Tibial artery (tissue), 4 donors: ENCODE measurements around the gene IRGC.
"Not testable (repeated sequence)": the region's sequence is repeated elsewhere in the genome, so short reads cannot be mapped to it uniquely, and the experiment has no call there.

ENCODE experiments used
- DNase-seq, 2 donors: peaks; one replicate each; pipeline ENCODE4 v3.0.0-alpha.2; 2019
- H3K27ac ChIP-seq, 2 donors: fragments of 200-600 bp; sonication (generic) in 1 of 2; 1 replicate in 1 of 2; 2 replicates in 1 of 2; pipeline ENCODE4 v1.5.1; 2018 to 2019; ENCODE audit warnings: mild to moderate bottlenecking in 1 of 2
- H3K27me3 ChIP-seq, 2 donors: fragments of 200-600 bp; sonication (generic) in 1 of 2; one replicate each; pipeline versions ENCODE4 v1.5.1 to v1.6.0; 2016 to 2019
- H3K36me3 ChIP-seq, 3 donors: fragments of 200-600 bp; sonication (generic) in 2 of 3; one replicate each; pipeline ENCODE4 v1.5.1; 2016 to 2019; ENCODE audit warnings: mild to moderate bottlenecking in 2 of 3
- H3K4me1 ChIP-seq, 4 donors: fragments of 200-600 bp; sonication (generic) in 2 of 4; 1 replicate in 3 of 4; 2 replicates in 1 of 4; pipeline ENCODE4 v1.5.1; 2016 to 2019
- H3K4me3 ChIP-seq, 2 donors: fragments of 200-600 bp; sonication (generic) in 1 of 2; 1 replicate in 1 of 2; 2 replicates in 1 of 2; pipeline ENCODE4 v1.5.1; 2018 to 2019; ENCODE audit warnings: mild to moderate bottlenecking in 2 of 2
- H3K9me3 ChIP-seq, 3 donors: fragments of 200-600 bp; sonication (generic) in 1 of 3; one replicate each; pipeline ENCODE4 v1.5.1; 2016 to 2019
- intact Hi-C: fragments of 100-400 bp; cut with DNase I; formaldehyde crosslinking; loops from one replicate; pipeline ENCODE4 v1.15.0; 2023; ENCODE audit warnings: low total_unique reads
- TF ChIP-seq, protein P1 (sequence below), 2 experiments: fragments of 200-600 bp in 1 of 2; fragments of 450-650 bp in 1 of 2; IDR thresholded peaks; one replicate each; pipeline ENCODE4 v1.5.1; 2017 to 2019; ENCODE audit warnings: antibody characterized with exemption in 2 of 2, mild to moderate bottlenecking in 1 of 2, moderate library complexity in 1 of 2

The IRGC gene

DNA sequence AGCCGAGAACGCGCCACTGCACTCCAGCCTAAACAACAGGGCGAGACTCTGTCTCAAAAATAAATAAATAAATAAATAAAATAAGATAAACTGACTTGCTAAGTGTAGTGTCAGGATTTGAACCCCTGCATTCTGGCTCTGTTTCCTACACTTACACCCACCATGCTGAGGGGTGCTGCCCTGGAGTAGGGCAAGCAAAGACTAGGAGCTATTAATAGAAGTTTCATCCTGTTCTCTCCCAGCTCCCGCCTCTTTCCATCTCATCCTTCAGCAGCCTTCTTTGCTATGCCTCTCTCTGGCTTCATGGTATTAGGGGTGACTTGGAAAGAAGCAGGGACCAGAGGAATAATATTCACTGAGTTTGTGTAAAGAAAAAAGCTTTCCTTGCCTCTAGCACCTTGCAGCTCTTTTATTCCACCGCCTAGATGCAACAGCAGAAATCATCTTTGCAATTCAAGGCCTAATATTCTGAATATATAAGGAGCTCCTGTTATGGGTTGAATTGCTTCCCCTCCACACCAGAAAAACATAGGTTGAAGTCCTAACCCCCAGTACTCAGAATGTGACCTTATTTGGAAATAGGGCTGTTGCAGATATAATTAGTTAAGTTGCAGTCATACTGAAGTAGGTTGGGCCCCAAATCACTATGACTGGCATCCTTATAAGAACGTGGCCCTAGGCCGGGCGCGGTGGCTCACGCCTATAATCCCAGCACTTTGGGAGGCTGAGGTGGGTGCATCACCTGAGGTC, 37.2 kb upstream of the IRGC start:
- Histone ChIP-seq H3K4me3 (no peak overlapping the region), H3K27ac (no peak overlapping the region), H3K9me3 (no peaks in the 10 kb centered on the region), H3K27me3 (no peaks in the 10 kb centered on the region), H3K36me3 (no peaks in the 10 kb centered on the region), H3K4me1 (no peaks in the 10 kb centered on the region)
- DNase-seq, result no peak
- TF ChIP-seq, protein P1, sequence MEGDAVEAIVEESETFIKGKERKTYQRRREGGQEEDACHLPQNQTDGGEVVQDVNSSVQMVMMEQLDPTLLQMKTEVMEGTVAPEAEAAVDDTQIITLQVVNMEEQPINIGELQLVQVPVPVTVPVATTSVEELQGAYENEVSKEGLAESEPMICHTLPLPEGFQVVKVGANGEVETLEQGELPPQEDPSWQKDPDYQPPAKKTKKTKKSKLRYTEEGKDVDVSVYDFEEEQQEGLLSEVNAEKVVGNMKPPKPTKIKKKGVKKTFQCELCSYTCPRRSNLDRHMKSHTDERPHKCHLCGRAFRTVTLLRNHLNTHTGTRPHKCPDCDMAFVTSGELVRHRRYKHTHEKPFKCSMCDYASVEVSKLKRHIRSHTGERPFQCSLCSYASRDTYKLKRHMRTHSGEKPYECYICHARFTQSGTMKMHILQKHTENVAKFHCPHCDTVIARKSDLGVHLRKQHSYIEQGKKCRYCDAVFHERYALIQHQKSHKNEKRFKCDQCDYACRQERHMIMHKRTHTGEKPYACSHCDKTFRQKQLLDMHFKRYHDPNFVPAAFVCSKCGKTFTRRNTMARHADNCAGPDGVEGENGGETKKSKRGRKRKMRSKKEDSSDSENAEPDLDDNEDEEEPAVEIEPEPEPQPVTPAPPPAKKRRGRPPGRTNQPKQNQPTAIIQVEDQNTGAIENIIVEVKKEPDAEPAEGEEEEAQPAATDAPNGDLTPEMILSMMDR (IDR thresholded peaks at IDR 0.05), result no peak
- intact Hi-C loops, result loop anchor here (10.0 kb wide), 1 partner anchor 86 kb away; no protein-coding TSS in a partner anchor

DNA sequence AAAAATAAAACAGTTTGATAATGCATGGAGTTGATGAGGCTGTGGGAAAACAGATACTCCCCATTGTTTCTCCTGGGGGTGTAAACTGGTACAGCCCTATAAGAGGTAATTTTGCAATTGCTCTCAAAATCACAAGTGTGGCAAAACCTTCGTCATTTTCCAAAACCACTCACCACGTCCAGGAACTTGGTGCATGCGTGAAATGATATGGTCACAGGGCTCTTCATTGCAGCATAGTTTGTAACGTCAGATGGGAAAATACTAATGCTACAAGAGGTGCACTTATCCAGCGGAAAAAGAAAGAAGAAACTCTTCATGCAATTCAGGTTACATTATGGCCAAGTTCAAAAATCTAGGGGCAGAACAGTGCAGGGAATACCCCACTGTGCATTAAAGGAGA, 34.1 kb upstream of the IRGC start:
- Histone ChIP-seq H3K27me3 (no peaks in the 10 kb centered on the region), H3K27ac (no peak overlapping the region)
- intact Hi-C loops, result no loop called here

DNA sequence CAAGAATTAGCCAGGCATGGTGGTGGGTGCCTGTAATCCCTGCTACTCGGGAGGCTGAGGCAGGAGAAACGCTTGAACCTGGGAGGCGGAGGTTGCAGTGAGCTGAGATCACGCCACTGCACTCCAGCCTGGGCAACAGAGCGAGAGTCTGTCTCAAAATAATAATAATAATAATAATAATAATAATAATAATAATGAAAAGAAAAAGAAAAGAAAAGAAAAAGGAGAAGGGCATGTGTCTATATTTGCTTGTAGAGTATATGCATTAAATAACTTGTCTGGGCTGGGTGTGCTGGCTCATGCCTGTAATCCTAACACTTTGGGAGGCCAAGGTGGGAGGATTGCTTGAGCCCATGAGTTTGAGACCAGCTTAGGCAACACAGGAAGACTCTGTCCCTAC, 33.6 kb upstream of the IRGC start:
- H3K9me3 ChIP-seq, intact Hi-C loops, DNase-seq, H3K36me3 ChIP-seq, H3K4me3 ChIP-seq, H3K4me1 ChIP-seq, H3K27ac ChIP-seq, H3K27me3 ChIP-seq: not testable (repeated sequence)

More for the DNA sequence above, 34.1 kb upstream of the IRGC start:
- Histone ChIP-seq H3K4me3 (no peak overlapping the region), H3K36me3 (no peaks in the 10 kb centered on the region), H3K4me1 (no peaks in the 10 kb centered on the region), H3K9me3 (no peaks in the 10 kb centered on the region)
- DNase-seq, result no peak
- TF ChIP-seq, protein P1 (IDR thresholded peaks at IDR 0.05), result no peak

DNA sequence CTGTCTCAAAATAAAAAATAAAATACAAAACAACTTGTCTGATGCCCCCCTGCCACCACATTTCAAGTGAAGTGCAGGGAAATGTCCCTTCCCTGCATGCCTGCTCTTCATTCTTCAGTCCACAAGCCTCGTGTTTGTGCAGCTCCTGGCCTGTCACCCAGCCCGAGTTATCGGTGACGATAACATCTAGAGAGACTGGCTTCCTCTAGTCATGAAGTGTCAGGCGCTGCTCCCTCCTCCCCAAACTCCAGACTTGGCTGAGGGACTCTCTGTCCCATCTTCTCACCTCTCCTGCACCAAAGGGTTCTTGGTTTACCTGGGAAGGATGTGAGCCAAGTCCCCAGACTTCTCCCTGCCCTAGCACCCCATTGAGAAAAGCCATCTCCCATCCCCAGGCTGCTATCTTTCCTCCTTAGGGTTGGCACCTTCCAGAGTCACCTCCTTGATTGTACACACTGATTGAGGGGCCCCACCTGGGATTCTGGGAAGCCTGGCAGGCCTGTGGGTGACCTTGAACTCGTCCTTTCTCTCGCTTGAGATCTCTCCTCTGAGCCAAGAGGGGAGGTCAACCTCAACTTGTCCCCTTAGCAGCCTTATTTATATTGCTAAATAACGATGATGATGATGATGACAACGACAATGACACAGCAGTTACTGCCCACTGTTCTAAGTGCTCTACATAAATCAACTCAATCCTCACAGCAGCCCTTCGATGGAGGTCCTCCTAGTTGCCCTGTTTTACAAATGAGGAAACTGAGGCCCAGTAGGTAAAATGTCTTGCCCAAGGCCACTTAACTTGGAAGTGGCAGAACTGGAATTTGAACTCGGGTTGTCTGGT, 32.8 kb upstream of the IRGC start:
- TF ChIP-seq, protein P1 (IDR thresholded peaks at IDR 0.05), result no peak
- intact Hi-C loops, result no loop called here
- Histone ChIP-seq H3K36me3 (no peaks in the 10 kb centered on the region), H3K9me3 (no peaks in the 10 kb centered on the region), H3K27me3 (no peaks in the 10 kb centered on the region), H3K4me3 (no peak overlapping the region), H3K27ac (no peak overlapping the region), H3K4me1 (no peaks in the 10 kb centered on the region)
- no peak for DNase-seq

DNA sequence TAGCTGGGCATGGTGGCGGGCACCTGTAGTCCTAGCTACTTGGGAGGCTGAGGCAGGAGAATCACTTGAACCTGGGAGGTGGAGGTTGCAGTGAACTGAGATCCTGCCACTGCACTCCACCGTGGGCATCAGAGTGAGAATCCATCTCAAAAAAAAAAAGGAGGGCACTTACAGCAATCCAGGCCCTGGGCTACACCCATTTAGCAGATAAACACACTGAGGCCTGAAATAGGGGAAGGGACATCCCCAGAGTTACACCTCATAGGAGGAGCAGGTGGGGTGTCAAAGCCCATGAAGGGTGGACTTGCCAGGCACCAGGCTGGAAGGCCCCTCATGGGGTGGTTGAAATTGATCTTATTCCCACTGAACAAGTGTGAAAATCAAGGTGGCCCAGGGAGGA, 32.0 kb upstream of the IRGC start:
- no peaks in the 10 kb centered on the region for H3K9me3 ChIP-seq
- H3K36me3 ChIP-seq, result no peaks in the 10 kb centered on the region
- H3K4me3 ChIP-seq, result no peak overlapping the region
- no peaks in the 10 kb centered on the region for H3K27me3 ChIP-seq
- intact Hi-C loops, result no loop called here
- no peak for DNase-seq
- TF ChIP-seq, protein P1 (IDR thresholded peaks at IDR 0.05), result no peak
- no peaks in the 10 kb centered on the region for H3K4me1 ChIP-seq
- H3K27ac ChIP-seq, result no peak overlapping the region

DNA sequence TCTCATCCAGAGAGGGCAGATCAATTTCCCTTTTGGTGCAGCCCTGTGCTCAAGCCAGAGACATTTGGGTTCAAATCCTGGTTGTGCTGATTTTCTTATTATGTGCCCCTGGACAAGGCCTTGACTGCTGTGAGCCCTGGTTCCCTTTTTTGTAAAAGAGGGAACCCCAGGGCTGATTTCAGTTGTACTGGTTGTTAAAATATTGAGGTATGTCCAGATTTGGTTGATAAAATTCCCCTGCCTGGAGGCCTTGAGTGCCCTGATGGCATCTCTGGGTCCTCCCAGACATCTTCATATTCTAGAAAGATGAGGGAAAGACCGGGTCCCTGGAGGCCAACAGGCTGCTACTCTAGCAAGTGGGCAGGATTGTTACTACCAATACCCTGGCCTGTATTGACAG, 31.6 kb upstream of the IRGC start:
- no peak for DNase-seq
- H3K4me1 ChIP-seq, result no peaks in the 10 kb centered on the region
- H3K36me3 ChIP-seq, result no peaks in the 10 kb centered on the region
- H3K9me3 ChIP-seq, result no peaks in the 10 kb centered on the region
- H3K4me3 ChIP-seq, result no peak overlapping the region
- no peak overlapping the region for H3K27ac ChIP-seq
- TF ChIP-seq, protein P1 (IDR thresholded peaks at IDR 0.05), result no peak
- intact Hi-C loops, result no loop called here
- H3K27me3 ChIP-seq, result no peaks in the 10 kb centered on the region
